Hematopoietic multipotent progenitor cell treated with erythropoietin and hydrocortisone succinate and interleukin-3 and kit ligand, for 4 days (in vitro differentiated cells): ENCODE results near the gene HSD17B8.

Source experiments
- DNase-seq: peaks from one replicate; pipeline ENCODE4 v3.0.0-alpha.2; 2015

The HSD17B8 gene

DNA sequence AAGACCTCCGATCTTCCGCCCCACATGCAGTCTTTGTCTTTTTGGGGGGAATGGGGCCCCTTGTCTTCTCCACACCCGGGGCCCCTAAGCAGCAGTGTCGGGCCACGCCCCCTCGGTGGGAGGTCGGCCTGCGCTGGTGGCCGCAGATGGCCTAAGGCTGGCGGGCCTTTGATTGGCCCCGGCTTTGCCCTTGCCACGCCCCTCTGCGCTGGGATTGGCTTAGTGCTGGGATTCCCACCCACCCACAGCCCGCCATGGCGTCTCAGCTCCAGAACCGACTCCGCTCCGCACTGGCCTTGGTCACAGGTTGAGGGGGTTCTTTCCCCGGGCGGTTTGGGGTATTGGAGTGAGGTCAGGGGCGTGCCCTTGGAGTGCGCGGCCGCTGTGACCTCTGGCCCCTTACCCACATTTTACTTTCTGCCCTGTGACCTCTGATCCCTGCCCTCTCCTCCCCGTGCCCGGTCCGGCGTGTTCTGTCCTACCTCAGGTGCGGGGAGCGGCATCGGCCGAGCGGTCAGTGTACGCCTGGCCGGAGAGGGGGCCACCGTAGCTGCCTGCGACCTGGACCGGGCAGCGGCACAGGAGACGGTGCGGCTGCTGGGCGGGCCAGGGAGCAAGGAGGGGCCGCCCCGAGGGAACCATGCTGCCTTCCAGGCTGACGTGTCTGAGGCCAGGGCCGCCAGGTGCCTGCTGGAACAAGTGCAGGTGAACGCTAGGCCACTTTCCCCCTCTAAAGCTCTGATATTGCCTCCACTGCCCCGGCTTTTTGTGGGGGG, at the start of gene HSD17B8:
Gene HSD17B8, plus strand, starts transcription at position 241 of the 776 bp plus-strand sequence. Its CDS starts 14 bp downstream, at position 255.
- DNase-seq: peak; percentile 98

DNA sequence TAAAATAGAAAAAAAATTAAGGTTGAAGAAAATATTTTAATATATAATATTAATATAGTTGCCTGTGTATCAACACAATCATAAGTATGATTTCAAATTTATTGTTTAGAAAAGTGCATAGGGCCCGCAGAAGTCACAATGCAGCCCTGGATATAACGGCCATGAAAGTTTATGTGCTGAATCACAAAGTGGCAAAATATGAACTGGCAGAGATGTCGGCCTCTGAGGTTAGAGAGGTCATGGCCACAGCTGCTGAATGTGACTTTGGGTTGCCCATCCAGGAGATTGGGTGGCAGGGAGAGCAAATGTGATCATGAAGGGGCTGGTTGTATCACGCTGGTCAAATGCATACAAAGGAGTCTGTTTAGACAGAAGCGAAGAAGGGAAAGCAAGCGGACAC, 47.9 kb upstream of the HSD17B8 start:
- no peak for DNase-seq

DNA sequence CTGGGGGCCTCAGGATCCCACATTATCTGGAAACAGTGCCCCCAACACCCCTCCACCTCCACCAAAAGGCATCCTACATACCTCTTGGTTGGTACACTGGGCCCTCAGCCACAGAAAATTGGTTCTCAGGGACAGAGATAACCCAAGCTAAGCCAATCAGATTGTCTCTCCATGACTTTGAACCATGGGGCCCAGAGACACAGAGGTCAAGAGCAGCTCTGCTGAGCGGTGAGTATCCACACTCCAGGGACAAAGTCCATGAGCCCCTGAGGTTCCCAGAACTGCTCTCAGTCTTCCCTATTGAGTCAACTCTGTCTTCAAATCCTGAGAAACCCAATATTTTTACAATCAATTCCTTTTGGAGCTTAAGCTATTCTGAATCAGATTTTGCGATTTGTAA, 47.5 kb upstream of the HSD17B8 start:
- DNase-seq: no peak

DNA sequence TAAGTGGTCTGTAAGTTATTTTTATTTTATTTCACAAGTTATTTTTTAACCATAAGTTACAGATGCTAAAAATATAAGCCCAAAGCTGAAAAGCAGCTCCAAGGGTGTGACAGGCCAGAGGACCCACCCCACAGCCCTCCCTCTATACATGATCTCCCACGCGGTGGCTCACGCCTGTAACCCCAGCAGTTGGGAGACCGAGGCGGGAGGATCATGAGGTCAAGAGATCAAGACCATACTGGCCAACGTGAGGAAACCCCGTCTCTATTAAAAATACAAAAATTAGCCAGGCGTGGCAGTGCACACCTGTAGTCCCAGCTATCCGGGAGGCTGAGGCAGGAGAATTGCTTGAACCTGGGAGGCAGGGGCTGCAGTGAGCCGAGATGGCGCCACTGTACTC, 44.4 kb upstream of the HSD17B8 start:
- no peak for DNase-seq

DNA sequence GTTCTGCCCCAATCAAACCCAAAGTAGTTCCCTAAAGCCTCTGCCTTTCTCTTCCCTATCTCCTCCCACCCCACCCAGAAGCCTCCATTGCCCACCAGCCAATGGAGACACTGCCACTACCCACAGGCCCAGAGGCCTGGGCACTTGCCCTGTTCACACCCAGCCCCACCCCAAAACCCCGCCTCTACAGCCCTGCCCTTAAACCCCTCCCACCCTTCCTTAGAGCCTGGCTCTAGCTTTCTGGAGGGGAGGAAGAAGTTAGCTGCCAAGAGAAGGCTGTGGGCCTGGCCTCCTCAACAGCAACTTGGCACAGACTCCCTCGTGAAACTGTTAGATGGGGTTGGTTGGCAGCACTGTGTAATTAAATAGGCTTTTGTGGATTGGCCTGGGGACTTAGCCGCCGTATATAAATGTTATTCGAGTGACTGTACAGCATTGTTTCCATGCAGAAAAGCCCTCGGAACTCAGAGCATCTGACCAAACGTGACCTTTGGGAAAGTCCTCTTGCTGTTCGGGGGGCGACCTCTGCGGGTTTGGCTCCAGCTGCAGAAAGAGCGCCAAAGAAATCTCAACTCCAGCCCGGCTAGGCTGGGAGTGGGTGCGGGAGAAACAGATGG, 43.6 kb upstream of the HSD17B8 start:
- DNase-seq: peak; percentile 94

DNA sequence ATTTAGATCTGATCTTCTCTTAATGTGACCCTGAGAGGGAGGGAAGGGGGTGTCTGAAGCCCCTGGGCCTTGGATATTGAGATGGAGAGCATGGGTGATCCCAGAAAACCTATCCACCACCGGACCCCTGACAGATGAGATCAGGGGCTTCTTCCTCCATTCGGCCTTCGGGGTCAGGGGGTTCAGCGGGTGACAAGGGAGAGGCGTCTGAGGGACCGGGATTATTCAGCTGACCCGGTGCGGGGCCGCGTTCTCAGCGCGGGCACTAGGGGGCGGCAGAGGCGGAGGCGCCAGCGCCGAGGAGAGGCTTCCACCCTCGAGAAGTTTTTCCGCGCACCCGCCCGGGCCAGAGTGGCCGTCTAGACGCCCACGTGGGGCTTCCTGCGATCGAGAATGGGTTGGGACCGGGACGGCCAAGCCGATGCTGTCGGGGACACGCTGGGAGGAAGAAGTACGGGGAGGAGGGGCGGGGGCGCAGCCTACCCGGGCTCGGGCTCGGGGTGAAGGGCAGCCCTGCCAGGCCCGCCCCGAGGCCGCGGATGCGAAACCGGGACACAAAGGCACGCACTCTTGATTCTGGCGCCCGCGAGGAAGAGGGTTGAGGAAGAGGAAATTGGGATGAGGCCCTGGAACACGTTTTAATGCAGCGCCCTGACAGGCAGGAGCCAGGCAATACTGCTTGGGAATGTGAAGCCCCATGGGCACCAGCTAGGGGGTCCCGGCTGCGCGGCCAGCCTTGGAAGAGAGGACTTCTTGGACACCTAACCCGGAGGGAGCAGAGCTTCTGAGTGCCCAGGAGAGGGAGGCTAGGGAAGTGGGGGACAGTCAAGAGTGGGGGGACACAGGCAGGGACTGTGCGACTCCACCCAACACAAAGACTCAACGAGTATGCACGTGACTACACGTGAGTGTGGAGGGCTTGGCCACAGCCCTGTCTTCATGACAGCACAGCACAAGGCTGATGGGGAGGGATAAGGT, 42.8 kb upstream of the HSD17B8 start:
- DNase-seq: peak; percentile 89

DNA sequence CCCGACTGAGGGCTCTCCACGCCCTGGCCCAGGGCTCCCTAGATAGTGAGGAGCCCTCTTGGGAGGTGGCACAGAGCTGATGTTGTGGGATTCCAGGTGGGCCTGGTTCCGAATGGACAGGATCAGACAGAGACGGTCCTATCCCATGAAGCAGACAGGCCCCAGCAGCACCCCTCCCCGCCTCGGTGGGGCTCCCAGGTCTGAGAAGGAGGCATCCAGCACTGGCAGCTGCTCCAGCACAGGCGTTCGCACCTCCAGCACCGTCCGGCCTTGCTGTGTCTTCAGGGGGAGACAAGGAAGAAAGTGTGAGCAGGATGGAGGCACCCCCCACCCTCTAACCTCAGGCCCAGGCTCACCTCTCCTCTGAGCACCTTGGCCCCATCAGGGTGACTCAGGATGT, 40.9 kb upstream of the HSD17B8 start:
- DNase-seq: no peak

DNA sequence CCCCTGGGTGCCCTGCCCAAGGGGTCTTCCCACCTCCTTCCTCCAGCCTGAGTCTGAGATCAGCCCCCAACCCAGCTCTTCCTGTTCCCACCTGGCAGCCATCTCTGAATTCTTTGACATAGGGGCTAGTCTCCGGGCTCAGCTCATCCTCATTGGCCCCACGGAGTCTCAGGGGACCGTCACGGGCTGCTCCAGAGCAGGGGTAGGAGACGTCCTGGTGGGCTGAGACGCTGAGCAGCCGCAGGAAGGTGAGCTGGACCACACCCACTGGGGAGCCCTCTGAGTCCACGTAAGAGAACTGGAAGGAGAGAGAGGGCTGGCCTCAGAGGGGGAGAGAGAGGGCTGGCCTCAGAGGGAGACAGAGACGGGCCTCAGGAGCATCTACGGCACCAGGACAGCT, 40.3 kb upstream of the HSD17B8 start:
- DNase-seq: no peak

DNA sequence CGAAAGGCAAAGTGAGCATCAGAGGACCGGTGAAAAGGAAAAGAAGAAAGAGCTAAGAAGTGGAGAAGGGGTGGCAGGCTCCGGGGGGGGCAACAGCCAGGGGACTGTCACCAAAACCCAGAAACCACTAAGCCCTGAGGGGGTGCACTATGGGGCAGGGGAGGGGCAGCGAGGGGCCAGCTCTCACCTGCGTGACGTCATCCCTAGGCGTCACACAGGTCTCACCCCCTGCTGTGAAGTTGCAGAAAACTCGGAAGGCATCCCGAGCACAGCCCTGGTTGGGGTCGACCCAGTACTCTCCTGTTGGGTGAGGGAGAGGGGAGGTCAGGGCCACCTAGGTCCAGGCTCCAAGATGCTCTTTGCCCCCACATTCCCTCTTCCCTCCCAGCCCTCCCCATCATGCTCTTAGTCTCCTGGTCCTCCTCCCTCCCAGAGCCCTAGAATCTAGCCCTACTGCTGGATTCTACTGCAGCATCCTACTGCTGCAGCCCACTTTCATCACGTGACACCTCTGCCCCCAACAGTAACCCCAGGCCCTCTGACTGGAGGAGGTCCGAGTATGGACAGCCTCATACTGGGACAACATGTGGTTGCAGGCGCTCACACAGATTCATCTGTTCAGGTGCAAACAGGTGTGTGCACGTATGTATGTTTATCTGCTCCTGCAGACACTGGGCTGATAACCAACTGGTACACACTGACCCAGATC, 39.6 kb upstream of the HSD17B8 start:
- DNase-seq: no peak

DNA sequence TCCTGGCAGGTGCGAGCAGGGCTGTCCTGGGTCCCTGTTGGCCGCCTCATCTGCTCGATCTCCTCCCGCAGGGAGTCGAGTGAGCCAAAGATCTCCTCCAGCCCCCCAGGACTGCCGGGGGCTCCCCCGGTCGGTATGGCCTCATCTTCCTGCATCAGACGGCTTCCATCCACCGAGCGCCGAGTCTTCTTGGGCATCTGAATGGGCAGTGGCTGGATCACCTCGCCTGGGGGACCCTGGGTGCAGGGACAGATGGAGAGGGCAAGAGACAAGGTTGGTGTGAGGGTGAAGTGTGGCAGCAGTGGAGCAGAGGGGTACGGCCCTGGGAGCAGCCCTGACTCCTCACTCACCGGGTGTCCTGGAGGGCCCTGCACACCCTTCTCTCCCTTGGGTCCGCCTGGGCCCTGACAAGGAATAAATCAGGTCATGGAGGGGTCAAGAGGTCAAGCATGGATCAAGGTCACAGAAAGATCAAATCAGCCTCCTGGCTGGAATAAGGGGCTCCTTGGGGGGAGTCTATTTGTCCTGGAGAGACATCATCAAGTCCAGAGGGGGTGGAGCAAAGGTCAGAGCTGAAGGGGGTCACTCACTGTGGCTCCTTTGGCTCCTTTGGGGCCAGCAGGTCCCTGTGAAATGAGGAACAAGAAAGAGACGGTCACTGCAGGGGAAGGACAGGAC, 38.7 kb upstream of the HSD17B8 start:
- no peak for DNase-seq

DNA sequence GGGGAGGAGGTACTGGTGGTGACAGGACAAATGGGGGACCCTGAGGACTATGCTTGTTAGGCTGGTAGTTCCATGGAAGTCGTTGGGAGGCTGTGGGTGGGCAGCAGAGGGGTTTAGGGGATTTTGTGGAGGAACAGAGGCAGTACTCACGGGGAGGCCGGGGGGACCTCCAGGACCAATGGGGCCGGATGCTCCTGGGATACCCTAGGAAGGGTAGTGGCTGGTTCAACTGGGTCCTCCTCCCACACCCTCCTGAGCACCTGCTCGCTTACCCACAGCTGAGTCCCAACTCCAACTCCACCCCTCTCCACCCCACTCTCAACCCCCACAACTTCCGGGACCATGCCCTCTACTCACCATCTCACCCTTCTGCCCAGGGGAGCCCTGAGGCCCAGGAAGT, 38.1 kb upstream of the HSD17B8 start:
- no peak for DNase-seq

DNA sequence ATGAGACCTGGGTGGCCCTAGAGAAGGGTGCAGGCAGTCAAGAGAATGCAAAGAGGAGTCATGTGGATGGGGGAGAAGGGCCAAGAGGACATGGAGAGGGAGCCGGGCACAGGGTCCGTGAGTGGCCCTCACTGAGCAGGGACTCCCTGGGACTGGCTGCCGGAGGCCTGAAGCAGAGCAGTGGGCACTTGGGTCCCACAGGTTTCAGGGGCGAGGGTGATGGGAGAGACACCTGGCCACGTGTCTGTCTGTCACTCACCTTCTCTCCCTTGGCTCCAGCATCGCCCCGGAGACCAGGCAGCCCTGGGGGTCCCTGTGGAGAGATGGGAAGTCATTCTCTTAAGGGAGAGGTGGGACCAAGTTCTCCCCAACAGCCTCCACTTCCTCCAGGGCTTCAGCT, 37.6 kb upstream of the HSD17B8 start:
- no peak for DNase-seq

DNA sequence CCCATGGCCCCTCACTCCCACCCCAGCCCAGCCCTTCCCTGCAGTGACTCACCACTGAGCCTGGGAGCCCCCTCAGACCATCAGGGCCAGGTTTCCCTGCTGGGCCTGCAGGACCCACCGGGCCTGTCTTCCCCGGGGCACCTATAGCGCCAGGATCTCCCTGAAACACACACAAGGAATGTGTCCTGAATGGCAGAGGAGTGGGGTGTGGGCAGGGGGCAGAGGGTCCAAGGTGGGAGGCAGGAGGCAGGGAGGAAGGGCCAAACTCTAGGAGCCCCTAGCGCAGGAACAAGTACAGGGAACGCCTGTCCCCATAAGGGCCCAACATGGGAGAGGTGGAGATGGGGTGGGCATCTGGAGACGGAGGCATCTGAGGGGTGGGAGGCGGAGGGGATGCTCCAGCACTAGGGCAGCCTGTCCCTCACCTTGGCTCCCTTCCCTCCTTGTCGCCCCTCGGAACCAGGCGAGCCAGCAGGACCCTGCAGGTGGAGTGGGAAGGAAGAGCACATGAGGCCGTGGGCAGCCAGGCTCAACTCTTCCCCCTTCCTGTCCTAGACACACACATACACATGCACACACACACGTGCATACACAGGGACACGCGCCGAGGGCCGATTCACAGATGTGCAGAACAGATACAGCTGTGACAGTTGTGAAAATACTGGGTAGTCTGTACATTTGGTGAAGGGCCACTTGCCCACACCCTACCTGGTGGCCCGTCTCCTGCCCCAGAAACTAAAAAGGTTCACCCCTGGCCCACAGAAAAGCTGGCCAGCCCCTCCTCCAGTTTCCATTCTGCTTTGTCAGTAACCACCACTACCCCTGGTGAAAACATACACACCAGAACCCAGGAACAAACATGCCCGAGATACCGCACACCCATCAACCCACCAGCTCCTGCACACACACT, 36.8 kb upstream of the HSD17B8 start:
- no peak for DNase-seq

DNA sequence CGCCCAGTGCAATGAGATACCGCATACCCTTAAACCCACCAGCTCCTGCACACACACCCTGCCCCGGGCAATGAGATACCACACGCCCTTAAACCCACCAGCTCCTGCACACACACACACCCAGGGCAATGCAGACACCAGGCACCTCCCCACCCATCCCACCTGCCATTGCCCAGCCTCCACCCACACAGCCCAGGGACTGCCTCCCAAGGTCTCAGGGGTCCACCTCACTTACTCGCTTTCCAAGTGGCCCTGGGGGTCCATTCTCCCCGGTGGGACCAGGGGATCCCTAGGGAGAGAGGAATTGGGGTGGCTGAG, 36.2 kb upstream of the HSD17B8 start:
- no peak for DNase-seq

DNA sequence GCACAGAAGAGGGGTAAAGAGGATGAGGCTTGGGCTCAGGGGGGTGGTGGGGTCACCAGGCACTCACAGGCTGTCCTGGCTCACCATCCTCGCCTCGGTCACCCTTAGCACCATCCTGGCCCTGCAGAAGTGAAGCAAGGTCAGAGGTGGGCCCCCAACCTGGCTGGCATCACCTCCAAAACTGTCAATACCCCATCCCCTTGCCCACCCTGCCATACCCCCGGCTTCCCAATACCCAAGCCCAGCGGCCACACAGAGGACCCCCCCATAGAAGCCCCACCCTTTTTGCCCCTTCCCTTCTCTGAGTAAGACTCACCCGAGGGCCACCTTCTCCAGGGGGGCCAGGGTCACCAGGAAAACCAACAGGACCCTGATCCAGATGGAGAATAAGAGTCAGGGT, 35.8 kb upstream of the HSD17B8 start:
- DNase-seq: no peak

DNA sequence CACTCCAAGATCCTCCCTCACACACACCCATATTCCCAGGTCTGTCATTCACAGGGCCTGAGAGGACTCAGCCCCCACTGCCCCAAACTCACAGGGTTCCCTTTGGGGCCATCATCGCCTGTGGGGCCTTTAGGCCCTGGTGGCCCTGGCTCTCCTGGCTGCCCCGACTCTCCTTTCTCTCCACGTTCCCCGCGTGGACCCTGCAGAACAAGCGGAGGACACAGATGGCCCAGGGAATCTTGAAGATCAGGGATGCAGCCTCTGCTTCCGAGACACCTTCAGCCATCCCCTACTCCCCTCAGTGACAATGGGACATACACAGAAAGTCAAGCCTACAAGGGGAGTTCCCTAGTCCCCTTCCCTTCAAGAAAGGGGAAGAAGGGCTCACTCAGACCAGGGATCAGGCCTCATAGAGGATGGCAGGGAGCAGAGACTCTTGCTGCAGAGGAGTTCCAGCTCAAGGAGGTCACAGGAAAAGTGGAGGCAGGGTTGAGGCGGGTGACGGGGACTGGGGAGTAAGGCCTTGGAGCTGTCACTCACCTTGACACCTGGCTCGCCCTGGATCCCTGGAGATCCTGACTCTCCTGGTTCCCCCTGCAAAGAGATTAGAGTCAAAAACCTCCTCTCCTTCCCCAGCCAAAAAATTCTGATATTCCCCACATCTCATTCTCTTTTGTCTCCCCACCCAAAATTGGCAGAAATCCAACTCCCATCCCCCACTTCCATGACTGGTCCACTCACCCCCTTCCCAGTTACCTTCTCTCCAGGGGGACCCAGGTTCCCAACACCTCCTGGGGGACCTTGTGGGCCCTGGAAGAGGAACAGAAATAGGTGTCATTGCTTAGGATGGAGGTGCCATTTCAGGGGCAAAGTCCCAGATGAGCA, 34.9 kb upstream of the HSD17B8 start:
- no peak for DNase-seq

DNA sequence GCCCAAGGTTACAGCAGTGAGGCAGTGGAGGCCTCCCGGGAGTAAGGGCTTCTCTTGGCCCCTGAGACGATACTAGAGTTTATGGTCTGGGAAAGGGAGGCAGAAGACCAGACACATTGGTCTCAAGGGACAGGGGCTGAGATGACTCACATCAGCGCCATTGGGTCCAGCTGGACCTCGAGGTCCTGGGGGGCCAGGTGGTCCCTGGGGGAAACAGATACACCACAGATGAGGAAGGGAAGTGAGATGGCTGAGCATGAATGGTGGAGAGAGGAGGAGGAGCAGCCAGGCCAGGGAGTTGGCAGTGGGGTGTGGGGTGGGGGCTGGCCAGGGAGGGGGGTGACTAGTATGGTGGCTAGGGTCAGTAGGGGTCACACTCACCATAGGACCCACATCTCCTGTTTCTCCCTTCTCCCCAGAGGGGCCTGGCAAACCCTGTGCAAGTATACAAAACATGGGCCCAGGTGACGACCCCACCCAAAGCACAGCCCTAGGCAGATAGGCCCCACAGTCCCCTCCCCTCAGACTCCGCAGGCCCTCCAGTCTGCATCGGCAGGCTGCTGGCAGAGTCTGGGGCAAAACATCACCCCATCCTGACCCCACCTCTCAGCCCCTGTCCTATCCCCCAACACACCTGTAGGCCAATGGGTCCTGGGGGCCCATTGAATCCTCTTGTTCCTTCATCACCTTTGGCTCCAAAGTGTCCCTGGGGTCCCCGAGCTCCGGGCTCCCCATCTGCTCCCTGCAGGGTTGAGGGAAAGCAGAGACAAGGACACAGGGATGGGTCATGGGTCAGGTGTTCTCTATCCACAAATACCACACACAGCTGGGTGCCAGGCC, 34.1 kb upstream of the HSD17B8 start:
- no peak for DNase-seq

DNA sequence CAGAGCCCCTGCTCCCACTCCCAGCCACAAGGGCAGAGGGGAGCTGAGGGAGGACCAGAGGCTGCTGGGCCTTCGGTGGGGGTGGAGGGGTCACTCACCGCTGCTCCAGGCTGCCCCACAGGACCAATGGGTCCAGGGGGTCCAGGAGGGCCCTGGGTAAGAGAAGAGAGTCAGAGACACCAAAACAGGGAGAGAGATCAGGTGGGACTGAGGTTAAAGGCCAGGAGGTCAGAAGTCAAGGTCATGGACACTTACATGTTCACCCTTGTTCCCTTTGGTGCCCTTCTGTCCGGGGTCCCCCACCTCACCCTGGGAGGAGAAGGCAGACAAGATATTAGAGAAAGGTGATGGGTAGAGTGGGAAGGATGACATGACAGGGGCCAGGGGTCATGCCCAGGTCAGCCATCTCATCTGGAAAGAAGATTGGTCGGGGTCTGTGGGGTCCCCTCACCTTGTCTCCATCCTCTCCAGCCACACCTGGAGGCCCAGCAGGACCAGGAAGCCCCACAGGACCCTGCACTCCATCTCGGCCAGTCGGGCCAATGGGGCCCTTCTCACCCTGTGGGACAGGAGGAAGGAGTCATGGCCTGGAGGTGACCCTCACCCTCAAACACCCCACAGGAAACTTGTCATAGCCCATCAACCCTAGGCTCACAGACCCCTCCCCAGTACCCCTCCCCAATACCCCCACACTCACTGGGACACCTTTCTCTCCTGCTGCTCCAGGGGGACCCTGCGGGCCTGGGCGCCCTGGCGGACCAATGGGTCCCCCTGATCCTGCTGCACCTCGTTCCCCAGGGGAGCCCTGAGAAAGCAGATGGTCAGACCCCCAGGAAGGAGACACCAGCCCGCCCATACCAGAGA, 33.2 kb upstream of the HSD17B8 start:
- DNase-seq: no peak
